SK-N-MC (cell line): ENCODE measurements around the gene FBXL17.

ENCODE experiments used
- DNase-seq: peaks from one replicate; pipeline ENCODE4 v3.0.0-alpha.2; 2011; ENCODE audit warnings: low read depth, low spot score
- H3K27ac ChIP-seq: fragments of 200-600 bp; sonication (generic); 2 replicates; pipeline ENCODE4 v1.5.1; 2016; ENCODE audit warnings: mixed run types
- H3K36me3 ChIP-seq: fragments of 200-600 bp; sonication (generic); 2 replicates; pipeline ENCODE4 v1.6.1; 2017; ENCODE audit warnings: antibody characterized with exemption, low read length, mixed read lengths; ENCODE audit not compliant: insufficient read depth
- H3K4me3 ChIP-seq: fragments of 200-600 bp; sonication (generic); 2 replicates; pipeline ENCODE4 v1.5.1; 2016
- H3K9ac ChIP-seq: fragments of 200-600 bp; sonication (generic); 2 replicates; pipeline ENCODE4 v1.8.0; 2017; ENCODE audit warnings: mixed run types, mixed read lengths; ENCODE audit not compliant: insufficient read length
- H3K9me3 ChIP-seq: fragments of 200-600 bp; sonication (generic); 2 replicates; pipeline ENCODE4 v1.6.1; 2017; ENCODE audit warnings: low read depth, mild to moderate bottlenecking, antibody characterized with exemption, low read length, moderate library complexity, mixed read lengths
- EZH2 ChIP-seq: fragments of 200-600 bp; sonication (generic); IDR thresholded peaks from one replicate; pipeline ENCODE4 v1.6.1; 2017; ENCODE audit warnings: antibody characterized with exemption
- FOXP2 ChIP-seq: optimal IDR thresholded peaks from 2 replicates; pipeline ENCODE3; 2011; ENCODE audit warnings: mild to moderate bottlenecking, moderate library complexity; ENCODE audit not compliant: insufficient read depth; ENCODE audit errors: extremely low read length, control extremely low read depth
- POLR2AphosphoS5 ChIP-seq: IDR thresholded peaks from 2 replicates; pipeline ENCODE4 v1.6.1; 2012; ENCODE audit warnings: mild to moderate bottlenecking, low read depth, low read length, borderline replicate concordance

FBXL17 gene

GRCh38 chr5:107957051-107957450, 424.8 kb downstream of the FBXL17 start:
- H3K36me3 ChIP-seq: no peaks in the 10 kb centered on the region
- no peak for TF ChIP-seq EZH2
- TF ChIP-seq FOXP2: no peak
- no peak for TF ChIP-seq POLR2AphosphoS5
- DNase-seq: no peak

DNA sequence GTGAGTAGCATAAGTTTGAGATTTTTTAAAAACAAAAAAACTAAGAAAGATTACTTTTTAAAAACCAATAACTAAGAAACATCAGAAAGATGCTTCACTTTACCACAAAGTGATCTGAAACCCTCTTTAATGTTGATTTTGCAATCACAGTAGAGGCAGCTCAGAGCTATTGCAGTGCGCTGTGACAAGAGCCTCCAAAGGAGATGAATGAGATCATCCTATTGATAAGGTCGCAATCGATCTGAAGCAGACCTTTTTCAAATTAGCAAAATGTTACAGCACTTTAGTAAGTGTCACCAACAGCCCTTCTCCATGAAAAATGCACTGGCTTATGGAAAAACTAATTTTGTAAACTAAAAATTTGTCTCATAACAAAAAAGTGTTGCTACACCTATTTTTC, 426.6 kb downstream of the FBXL17 start:
- Histone ChIP-seq H3K4me3 (no peak overlapping the region), H3K9me3 (no peaks in the 10 kb centered on the region), H3K27ac (no peak overlapping the region), H3K36me3 (no peaks in the 10 kb centered on the region), H3K9ac (no peak overlapping the region)
- TF ChIP-seq EZH2: no peak
- no peak for TF ChIP-seq POLR2AphosphoS5
- TF ChIP-seq FOXP2: no peak
- DNase-seq: no peak

More at GRCh38 chr5:107957051-107957450, 424.8 kb downstream of the FBXL17 start:
- H3K9me3 ChIP-seq: no peaks in the 10 kb centered on the region
- no peak overlapping the region for H3K4me3 ChIP-seq
- no peak overlapping the region for H3K27ac ChIP-seq
- H3K9ac ChIP-seq: no peak overlapping the region

GRCh38 chr5:107954254-107954653, 427.6 kb downstream of the FBXL17 start:
- Histone ChIP-seq H3K36me3 (no peaks in the 10 kb centered on the region), H3K9me3 (no peaks in the 10 kb centered on the region), H3K4me3 (no peak overlapping the region), H3K9ac (no peak overlapping the region), H3K27ac (peak overlapping the region; percentile 4; the same call in 1 of the 2 replicates)
- no peak for TF ChIP-seq EZH2
- no peak for TF ChIP-seq FOXP2
- no peak for DNase-seq

DNA sequence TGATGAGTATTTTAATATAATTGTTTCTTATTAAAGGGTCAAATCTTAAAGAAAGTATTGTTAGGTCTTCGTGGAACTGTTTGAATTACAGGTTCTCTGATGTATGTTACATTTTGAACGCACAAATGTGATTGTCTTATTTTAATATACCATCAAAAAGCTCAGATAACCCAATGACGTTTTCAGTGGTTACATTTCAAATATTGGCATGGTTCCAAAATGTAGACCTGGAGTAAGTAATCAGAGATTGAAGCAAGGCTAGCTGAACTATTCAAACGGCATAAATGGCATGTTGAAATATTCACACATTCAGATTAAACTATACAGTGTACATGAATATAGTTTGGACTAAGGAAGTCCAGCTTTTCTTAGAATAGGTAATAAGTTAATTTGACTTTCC, 429.4 kb downstream of the FBXL17 start:
- no peak overlapping the region for H3K27ac ChIP-seq
- H3K4me3 ChIP-seq: no peak overlapping the region

DNA sequence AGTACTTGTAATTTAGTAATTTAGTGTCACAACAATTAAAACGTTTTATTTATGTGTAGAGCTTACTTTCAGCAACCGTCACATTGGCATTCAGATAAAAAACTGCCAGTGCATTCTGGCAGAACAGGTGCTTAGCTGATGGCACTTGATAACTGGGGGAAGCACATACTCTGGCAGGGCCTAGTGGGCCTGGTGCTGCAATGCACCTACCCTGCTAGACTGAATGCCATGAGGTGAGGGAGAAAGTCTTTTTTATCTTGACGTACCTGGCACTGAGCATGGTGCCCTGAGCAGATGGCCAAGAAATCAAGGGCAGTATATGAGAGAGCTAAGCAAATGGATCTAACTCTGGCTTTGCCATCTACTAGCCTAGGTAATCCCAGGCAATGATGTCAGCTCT, 430.6 kb downstream of the FBXL17 start:
- Histone ChIP-seq H3K4me3 (no peak overlapping the region), H3K27ac (no peak overlapping the region), H3K36me3 (no peaks in the 10 kb centered on the region), H3K9ac (no peak overlapping the region), H3K9me3 (no peaks in the 10 kb centered on the region)
- no peak for DNase-seq
- TF ChIP-seq EZH2 (no peak), POLR2AphosphoS5 (no peak), FOXP2 (no peak)

More for the DNA sequence above, 429.4 kb downstream of the FBXL17 start:
- DNase-seq: no peak
- Histone ChIP-seq H3K9me3 (no peaks in the 10 kb centered on the region), H3K9ac (no peak overlapping the region), H3K36me3 (no peaks in the 10 kb centered on the region)
- TF ChIP-seq FOXP2 (no peak), POLR2AphosphoS5 (no peak), EZH2 (no peak)

- H3K36me3 ChIP-seq: no peaks in the 10 kb centered on the region
- H3K27ac ChIP-seq: no peak overlapping the region
Measured at GRCh38 chr5:107950776-107951175, 431.1 kb downstream of the FBXL17 start.

GRCh38 chr5:107949688-107950341, 432.1 kb downstream of the FBXL17 start:
- TF ChIP-seq POLR2AphosphoS5 (no peak), EZH2 (no peak), FOXP2 (no peak)
- no peak overlapping the region for H3K9ac ChIP-seq
- no peak for DNase-seq
- peak overlapping the region; percentile 68 for H3K4me3 ChIP-seq
- no peaks in the 10 kb centered on the region for H3K9me3 ChIP-seq
- H3K36me3 ChIP-seq: no peaks in the 10 kb centered on the region
- peak overlapping the region; percentile 35 for H3K27ac ChIP-seq

More at GRCh38 chr5:107950776-107951175, 431.1 kb downstream of the FBXL17 start:
- Histone ChIP-seq H3K9me3 (no peaks in the 10 kb centered on the region), H3K4me3 (no peak overlapping the region), H3K9ac (no peak overlapping the region)
- DNase-seq: no peak
- TF ChIP-seq EZH2 (no peak), FOXP2 (no peak), POLR2AphosphoS5 (no peak)

GRCh38 chr5:107948377-107948776, 433.5 kb downstream of the FBXL17 start:
- no peak for TF ChIP-seq POLR2AphosphoS5
- TF ChIP-seq FOXP2: no peak
- TF ChIP-seq EZH2: no peak
- DNase-seq: no peak
- Histone ChIP-seq H3K36me3 (no peaks in the 10 kb centered on the region), H3K4me3 (no peak overlapping the region), H3K27ac (no peak overlapping the region), H3K9ac (no peak overlapping the region), H3K9me3 (no peaks in the 10 kb centered on the region)

DNA sequence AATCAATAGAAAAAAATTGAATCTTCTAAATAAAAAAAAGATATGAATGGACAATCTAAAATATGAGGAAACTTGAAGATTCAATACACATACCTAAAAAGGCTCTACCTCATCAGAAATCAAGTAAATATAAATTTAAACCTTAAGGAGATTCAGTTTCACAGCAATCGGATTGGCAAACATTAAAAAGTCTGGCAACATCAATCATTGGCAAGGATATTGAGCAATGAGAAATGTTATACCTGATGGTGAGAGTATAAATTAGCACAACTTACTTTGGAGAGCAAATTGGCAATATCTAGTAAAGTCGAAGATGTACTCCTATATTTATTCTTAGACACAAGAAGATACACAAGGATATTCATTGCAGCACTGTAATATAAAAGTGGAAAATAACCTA, 436.8 kb downstream of the FBXL17 start:
- TF ChIP-seq EZH2 (no peak), POLR2AphosphoS5 (no peak), FOXP2 (no peak)

More for the DNA sequence above, 436.8 kb downstream of the FBXL17 start:
- no peaks in the 10 kb centered on the region for H3K9me3 ChIP-seq
- no peak overlapping the region for H3K9ac ChIP-seq
- no peak for DNase-seq
- no peaks in the 10 kb centered on the region for H3K36me3 ChIP-seq
- no peak overlapping the region for H3K4me3 ChIP-seq
- no peak overlapping the region for H3K27ac ChIP-seq
